ENCODE results near the gene GNB1L. TPM values are rescaled to one million over a fixed set of nuclear protein-coding genes. Genes with fewer than 3 reads are reported as not detected.

Gene GNB1L
- total and polyA plus RNA-seq, 9 of the 15 experiments (the other 6 are each of a cell fraction or from before 2014, with no cell fraction given): 0.56 to 50.5 (median 10.2) TPM

GRCh38 chr22:19806213-19807160, 48.2 kb downstream of the GNB1L start (continued):
- TF ChIP-seq ZBTB9 (CRISPR knock-in tag; IDR thresholded peaks at IDR 0.05) (0 out of 2 replicates have a peak, but pooled peaks have one; percentile 20), ZNF165 (CRISPR knock-in tag; IDR thresholded peaks at IDR 0.05; ENCODE audit: borderline replicate concordance) (no peak), SIX5 (IDR thresholded peaks at IDR 0.05; ENCODE audit: borderline replicate concordance in 1 of 2, insufficient read depth in 1 of 2, low read depth in 1 of 2, low read length in 2 of 2) (no peak), ZMIZ1 (IDR thresholded peaks at IDR 0.05; ENCODE audit: low read depth in 2 of 2, low read length in 2 of 2) (peak; percentile 23 to 81; a peak in 2 of 4 replicates), BRCA1 (IDR thresholded peaks at IDR 0.05) (no peak), BRCA1 (CRISPR knock-in tag; IDR thresholded peaks at IDR 0.05) (no peak), SAFB2 (IDR thresholded peaks at IDR 0.05; ENCODE audit: borderline replicate concordance, low read depth, low read length, severe bottlenecking) (no peak), NR2C2 (CRISPR knock-in tag; IDR thresholded peaks at IDR 0.05) (no peak), NR2C2 (tag; IDR thresholded peaks at IDR 0.05) (no peak), RERE (CRISPR knock-in tag; IDR thresholded peaks at IDR 0.05; ENCODE audit: borderline replicate concordance) (no peak), RFX7 (CRISPR knock-in tag; IDR thresholded peaks at IDR 0.05) (no peak), NFE2L1 (tag; IDR thresholded peaks at IDR 0.05; ENCODE audit: borderline replicate concordance, low read depth) (no peak), NCOA2 (IDR thresholded peaks at IDR 0.05; ENCODE audit: partially characterized antibody in 2 of 2) (no peak), BRF2 (IDR thresholded peaks at IDR 0.05; ENCODE audit: borderline replicate concordance, insufficient read depth, insufficient read length) (no peak)
